B cell (primary cell): Measurements from ENCODE around the gene PAQR4. TPM values are rescaled to one million over a fixed set of nuclear protein-coding genes. Genes with fewer than 3 reads are reported as not detected.

Source experiments
- ATAC-seq: fragments of 200-7000 bp; cut with Tn5 transposase; one replicate; pipeline ENCODE4 v1.10.0; 2021; ENCODE audit warnings: low read depth, mild to moderate bottlenecking, moderate number of reproducible peaks, moderate library complexity
- CTCF ChIA-PET: fragments of 350-600 bp; sonication (Branson Sonifier 250); formaldehyde crosslinking; loops from one replicate; lab custom pipeline; 2021; ENCODE audit warnings: antibody characterized with exemption, inconsistent platforms; lab: Charles Lee
- POLR2A ChIA-PET: fragments of 350-600 bp; sonication (Branson Sonifier 250); formaldehyde crosslinking; loops from one replicate; lab custom pipeline; 2021; ENCODE audit warnings: antibody characterized with exemption; lab: Charles Lee
- DNase-seq: peaks from one replicate; pipeline ENCODE4 v3.0.0; 2013
- H2AFZ ChIP-seq: 2 replicates; pipeline ENCODE4 v1.6.1; 2012; ENCODE audit warnings: mild to moderate bottlenecking, low read depth, low read length; ENCODE audit not compliant: insufficient read depth, poor library complexity, severe bottlenecking
- H3K27ac ChIP-seq, 2 donors: 1 replicate in 1 of 2; 2 replicates in 1 of 2; pipeline ENCODE4 v1.5.1; 2012 to 2013; ENCODE audit warnings: low read length in 2 of 2, mild to moderate bottlenecking in 2 of 2, moderate library complexity in 1 of 2
- H3K27me3 ChIP-seq, 4 experiments: fragments of 200-600 bp in 1 of 4; sonication (generic) in 1 of 4; replicated peaks in 1 of 4; 1 replicate in 2 of 4; 2 replicates in 2 of 4; pipeline versions ENCODE4 v1.6.1 to v1.7.0; 2013 to 2016; ENCODE audit warnings: low read length in 3 of 4, mild to moderate bottlenecking in 2 of 4, mixed read lengths in 1 of 4, moderate library complexity in 1 of 4; ENCODE audit not compliant: insufficient read depth in 4 of 4, control insufficient read depth in 3 of 4; ENCODE audit errors: control extremely low read depth in 1 of 4
- H3K36me3 ChIP-seq, 2 experiments: replicated peaks in 1 of 2; 1 replicate in 1 of 2; 2 replicates in 1 of 2; pipeline versions ENCODE4 v1.6.1 to v1.7.1; 2013; ENCODE audit warnings: low read length in 1 of 2; ENCODE audit not compliant: insufficient read depth in 2 of 2, control insufficient read depth in 1 of 2; ENCODE audit errors: control extremely low read depth in 1 of 2, extremely low read depth in 1 of 2
- H3K4me1 ChIP-seq, 2 donors: fragments of 200-600 bp in 1 of 2; sonication (generic) in 1 of 2; 1 replicate in 1 of 2; 2 replicates in 1 of 2; pipeline versions ENCODE4 v1.5.1 to v1.6.1; 2013 to 2017; ENCODE audit warnings: low read length in 2 of 2; ENCODE audit not compliant: control insufficient read depth in 2 of 2, insufficient read depth in 2 of 2
- H3K4me2 ChIP-seq: replicated peaks from 2 replicates; pipeline ENCODE3; 2012; ENCODE audit warnings: mild to moderate bottlenecking, low read depth, low read length; ENCODE audit not compliant: poor library complexity, severe bottlenecking
- H3K4me3 ChIP-seq, 5 experiments: fragments of 200-600 bp in 1 of 5; sonication (generic) in 1 of 5; 1 replicate in 3 of 5; 2 replicates in 2 of 5; pipeline versions ENCODE4 v1.5.1 to v1.7.0; 2011 to 2016; ENCODE audit warnings: low read length in 4 of 5, mild to moderate bottlenecking in 4 of 5, low read depth in 2 of 5, control low read depth in 1 of 5, moderate library complexity in 1 of 5; ENCODE audit not compliant: insufficient read depth in 1 of 5; ENCODE audit errors: control extremely low read depth in 1 of 5, extremely low read depth in 1 of 5
- H3K79me2 ChIP-seq: fragments of 200-600 bp; sonication (generic); one replicate; pipeline ENCODE4 v1.6.0; 2016; ENCODE audit warnings: low read length; ENCODE audit not compliant: control insufficient read depth, insufficient read depth
- H3K9ac ChIP-seq: fragments of 200-600 bp; sonication (generic); 2 replicates; pipeline ENCODE4 v1.6.1; 2017; ENCODE audit warnings: mild to moderate bottlenecking, low read length, moderate library complexity
- H3K9me3 ChIP-seq, 3 donors: one replicate each; pipeline versions ENCODE4 v1.6.1 to v1.7.1; 2013; ENCODE audit warnings: low read length in 2 of 3; ENCODE audit not compliant: control insufficient read depth in 2 of 3, insufficient read depth in 1 of 3; ENCODE audit errors: control extremely low read depth in 1 of 3
- H4K20me1 ChIP-seq: 2 replicates; pipeline ENCODE4 v1.6.0; 2012; ENCODE audit warnings: mild to moderate bottlenecking, low read length; ENCODE audit not compliant: insufficient read depth, control insufficient read depth, poor library complexity, severe bottlenecking
- H3K27ac Mint-ChIP-seq: one replicate; pipeline ENCODE4 v1.8.0; 2021; ENCODE audit warnings: mixed read lengths
- H3K27me3 Mint-ChIP-seq: one replicate; pipeline ENCODE4 v1.8.0; 2021; ENCODE audit warnings: mixed read lengths
- H3K4me1 Mint-ChIP-seq: one replicate; pipeline ENCODE4 v1.8.0; 2021; ENCODE audit warnings: mixed read lengths
- H3K4me3 Mint-ChIP-seq: one replicate; pipeline ENCODE4 v1.8.0; 2021; ENCODE audit warnings: mixed read lengths
- H3K9me3 Mint-ChIP-seq: one replicate; pipeline ENCODE4 v1.8.0; 2022; ENCODE audit warnings: mixed read lengths; ENCODE audit not compliant: insufficient read depth
- EZH2 ChIP-seq: IDR thresholded peaks from 2 replicates; pipeline ENCODE4 v1.6.1; 2012; ENCODE audit warnings: borderline replicate concordance, low read depth, mild to moderate bottlenecking, moderate library complexity, low read length; ENCODE audit not compliant: insufficient read depth, poor library complexity, severe bottlenecking
- WGBS: methylation state at CpG from one replicate; pipeline ENCODE4 v1.1.5; 2013; ENCODE audit warnings: missing lambda C conversion rate; ENCODE audit not compliant: insufficient coverage; 5-methylcytosine and 5-hydroxymethylcytosine counted together
- intact Hi-C: fragments of 100-400 bp; cut with micrococcal nuclease; formaldehyde crosslinking; loops from one replicate; pipeline ENCODE4 v1.10.0; 2022
- polyA plus RNA-seq: library from polyadenylated mRNA; depleted of rRNA; stranded (reverse); fragments of >200 nt; gene quantifications from 2 replicates; pipeline ENCODE4 v1.2.3, GENCODE V29; 2012
- total RNA-seq, 2 donors: library from RNA; stranded (reverse); fragments of 120-200 nt in 1 of 2; gene quantifications; 1 replicate in 1 of 2; 2 replicates in 1 of 2; pipeline versions ENCODE4 v1.2.3 to v1.2.4, GENCODE V29; 2013 to 2022
- TF ChIP-seq, protein P1 (sequence below): fragments of 200-600 bp; IDR thresholded peaks from one replicate; pipeline ENCODE4 v1.8.0; 2022; ENCODE audit warnings: antibody characterized with exemption, mild to moderate bottlenecking

The PAQR4 gene
- total and polyA plus RNA-seq, 2 donors (not counting 1 experiment from before 2014, with no cell fraction given): 2.6 to 2.8 TPM

DNA sequence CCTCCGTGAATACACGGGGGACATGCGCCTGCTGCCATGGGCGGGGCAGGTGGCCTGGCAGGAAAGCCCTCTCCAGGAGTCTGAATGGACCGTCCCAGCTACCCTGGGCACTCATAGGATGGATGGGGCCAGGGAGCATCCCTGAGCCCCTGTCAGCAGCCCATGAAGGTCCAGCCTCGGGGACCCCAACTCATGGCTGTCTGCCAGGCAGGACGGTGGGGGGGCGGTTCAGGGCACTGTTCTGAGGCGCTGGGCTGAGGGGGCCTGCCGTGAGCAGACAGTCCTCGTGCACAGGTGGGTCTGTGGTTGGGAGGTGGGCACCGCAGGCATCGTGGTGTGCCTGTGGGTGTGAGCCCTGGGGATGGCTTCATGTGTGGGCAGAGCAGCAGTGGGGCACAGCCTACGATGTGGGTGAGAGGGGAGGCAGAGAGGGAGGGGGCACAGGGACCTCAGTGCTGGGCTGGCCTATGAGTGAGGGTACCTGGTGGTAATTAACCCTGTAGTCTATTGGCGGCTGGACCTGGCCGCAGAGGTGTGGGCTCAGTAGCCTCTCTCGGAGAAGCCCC, 17.6 kb downstream of the PAQR4 start:
- Mint-ChIP-seq H3K4me1 (peaks cover 12% of the 10 kb centered on the region), H3K9me3 (no peaks in the 10 kb centered on the region), H3K27ac (peak overlapping the region; percentile 6), H3K27me3 (no peaks in the 10 kb centered on the region), H3K4me3 (no peak overlapping the region)
- Histone ChIP-seq H3K9ac (no peak overlapping the region), H3K79me2 (no peaks in the 10 kb centered on the region), H3K27ac (no peak overlapping the region), H3K4me3 (no peak overlapping the region), H3K9me3 (no peaks in the 10 kb centered on the region), H3K4me2 (no peak overlapping the region), H3K4me1 (peaks cover 8 to 21% of the 10 kb centered on the region in 2 donors), H2AFZ (no peak overlapping the region), H3K27me3 (peaks cover 0 to 4% (median 0%) of the 10 kb centered on the region in 4 experiments), H4K20me1 (no peaks in the 10 kb centered on the region), H3K36me3 (no peaks in the 10 kb centered on the region)
- TF ChIP-seq, protein P1, sequence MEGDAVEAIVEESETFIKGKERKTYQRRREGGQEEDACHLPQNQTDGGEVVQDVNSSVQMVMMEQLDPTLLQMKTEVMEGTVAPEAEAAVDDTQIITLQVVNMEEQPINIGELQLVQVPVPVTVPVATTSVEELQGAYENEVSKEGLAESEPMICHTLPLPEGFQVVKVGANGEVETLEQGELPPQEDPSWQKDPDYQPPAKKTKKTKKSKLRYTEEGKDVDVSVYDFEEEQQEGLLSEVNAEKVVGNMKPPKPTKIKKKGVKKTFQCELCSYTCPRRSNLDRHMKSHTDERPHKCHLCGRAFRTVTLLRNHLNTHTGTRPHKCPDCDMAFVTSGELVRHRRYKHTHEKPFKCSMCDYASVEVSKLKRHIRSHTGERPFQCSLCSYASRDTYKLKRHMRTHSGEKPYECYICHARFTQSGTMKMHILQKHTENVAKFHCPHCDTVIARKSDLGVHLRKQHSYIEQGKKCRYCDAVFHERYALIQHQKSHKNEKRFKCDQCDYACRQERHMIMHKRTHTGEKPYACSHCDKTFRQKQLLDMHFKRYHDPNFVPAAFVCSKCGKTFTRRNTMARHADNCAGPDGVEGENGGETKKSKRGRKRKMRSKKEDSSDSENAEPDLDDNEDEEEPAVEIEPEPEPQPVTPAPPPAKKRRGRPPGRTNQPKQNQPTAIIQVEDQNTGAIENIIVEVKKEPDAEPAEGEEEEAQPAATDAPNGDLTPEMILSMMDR: no peak
- TF ChIP-seq EZH2: no peak
- POLR2A ChIA-PET: no interaction called here
- CTCF ChIA-PET: interaction anchor here (1.2 kb wide), 1 partner anchor 17 kb away, joined by 3 read pairs; no protein-coding TSS in a partner anchor
- no peak for DNase-seq
- WGBS: 82% methylated on average over 16 of the region's 17 CpGs
- no peak for ATAC-seq
- intact Hi-C loops: no loop called here

DNA sequence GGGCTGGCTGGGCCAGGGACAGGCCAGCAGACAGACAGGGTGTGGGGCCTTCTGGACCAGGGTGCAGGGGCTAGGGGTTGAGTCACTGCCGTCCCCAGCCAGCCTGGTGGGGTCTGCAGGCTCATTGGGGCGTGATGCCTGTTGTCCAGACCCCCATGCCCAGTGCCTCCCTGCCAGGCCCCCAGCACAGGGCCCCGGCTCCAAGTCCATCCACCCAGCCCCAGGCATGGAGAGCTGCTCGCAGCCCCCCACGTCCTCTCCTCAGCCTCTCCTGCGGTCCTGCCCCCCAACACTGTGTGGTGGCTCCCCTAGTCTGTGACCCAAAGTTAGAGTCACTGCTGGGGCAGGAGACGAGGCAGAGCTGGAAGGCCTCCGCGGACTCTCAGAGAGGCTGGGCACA, 18.1 kb downstream of the PAQR4 start:
- Mint-ChIP-seq H3K4me1 (peaks cover 10% of the 10 kb centered on the region), H3K9me3 (no peaks in the 10 kb centered on the region), H3K27ac (no peak overlapping the region), H3K27me3 (no peaks in the 10 kb centered on the region), H3K4me3 (no peak overlapping the region)
- Histone ChIP-seq H3K27me3 (peaks cover 0 to 4% (median 0%) of the 10 kb centered on the region in 4 experiments), H3K9ac (no peak overlapping the region), H3K36me3 (no peaks in the 10 kb centered on the region), H3K4me1 (peaks cover 8 to 17% of the 10 kb centered on the region in 2 donors), H3K4me2 (no peak overlapping the region), H3K4me3 (no peak overlapping the region), H3K9me3 (no peaks in the 10 kb centered on the region), H3K79me2 (no peaks in the 10 kb centered on the region), H3K27ac (no peak overlapping the region), H4K20me1 (no peaks in the 10 kb centered on the region), H2AFZ (no peak overlapping the region)
- TF ChIP-seq EZH2: no peak
- TF ChIP-seq, protein P1: no peak
- ATAC-seq (no peak), DNase-seq (no peak)
- intact Hi-C loops: no loop called here
- 88% methylated on average over 9 of the region's 9 CpGs for WGBS
- CTCF ChIA-PET: interaction anchor here (1.2 kb wide), 1 partner anchor 17 kb away, joined by 3 read pairs; no protein-coding TSS in a partner anchor
- POLR2A ChIA-PET: no interaction called here
